GM10266 (cell line): ENCODE data around the gene FBXL15.

Experiments used
- DNase-seq: peaks from one replicate; pipeline ENCODE4 v3.0.0; 2012; ENCODE audit errors: extremely low spot score
- TF ChIP-seq, protein P1 (sequence below): IDR thresholded peaks from 2 replicates; pipeline ENCODE4 v1.5.1; 2012; ENCODE audit warnings: mild to moderate bottlenecking, low read depth; ENCODE audit not compliant: control insufficient read depth, insufficient read depth; ENCODE audit errors: missing control alignments

Gene FBXL15

DNA sequence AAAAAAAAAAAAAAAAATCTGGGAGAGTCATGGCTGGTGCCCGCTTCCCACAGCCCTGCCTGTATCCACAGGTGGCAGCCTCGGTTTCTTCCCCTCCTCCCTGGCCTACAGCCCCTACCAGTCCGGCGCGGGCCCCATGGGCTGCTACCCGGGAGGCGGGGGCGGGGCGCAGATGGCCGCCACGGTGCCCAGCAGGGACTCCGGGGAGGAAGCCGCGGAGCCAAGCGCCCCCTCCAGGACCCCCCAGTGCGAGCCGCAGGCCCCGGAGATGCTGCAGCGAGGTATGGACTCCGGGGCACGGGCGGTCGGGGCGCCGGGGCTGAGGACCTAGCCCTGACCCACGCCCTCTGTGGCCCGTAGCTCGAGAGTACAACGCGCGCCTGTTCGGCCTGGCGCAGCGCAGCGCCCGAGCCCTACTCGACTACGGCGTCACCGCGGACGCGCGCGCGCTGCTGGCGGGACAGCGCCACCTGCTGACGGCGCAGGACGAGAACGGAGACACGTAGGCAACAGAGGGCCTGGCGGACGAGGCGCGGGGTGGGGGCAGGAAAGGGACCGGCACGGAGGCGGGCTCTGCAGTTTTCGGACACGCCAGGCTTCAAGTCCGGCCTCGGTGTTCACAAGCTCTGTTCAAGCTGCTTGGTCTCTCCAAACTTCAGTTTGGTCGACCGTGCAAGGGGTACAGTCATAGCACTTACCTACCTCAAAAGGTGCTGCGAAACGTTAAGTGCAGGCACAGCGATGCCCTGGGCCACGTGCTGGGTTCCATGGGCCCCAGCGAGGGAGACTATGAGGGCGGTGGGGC lies 21.2 kb upstream of the FBXL15 start:
- peak; percentile 91 for DNase-seq
- TF ChIP-seq, protein P1, sequence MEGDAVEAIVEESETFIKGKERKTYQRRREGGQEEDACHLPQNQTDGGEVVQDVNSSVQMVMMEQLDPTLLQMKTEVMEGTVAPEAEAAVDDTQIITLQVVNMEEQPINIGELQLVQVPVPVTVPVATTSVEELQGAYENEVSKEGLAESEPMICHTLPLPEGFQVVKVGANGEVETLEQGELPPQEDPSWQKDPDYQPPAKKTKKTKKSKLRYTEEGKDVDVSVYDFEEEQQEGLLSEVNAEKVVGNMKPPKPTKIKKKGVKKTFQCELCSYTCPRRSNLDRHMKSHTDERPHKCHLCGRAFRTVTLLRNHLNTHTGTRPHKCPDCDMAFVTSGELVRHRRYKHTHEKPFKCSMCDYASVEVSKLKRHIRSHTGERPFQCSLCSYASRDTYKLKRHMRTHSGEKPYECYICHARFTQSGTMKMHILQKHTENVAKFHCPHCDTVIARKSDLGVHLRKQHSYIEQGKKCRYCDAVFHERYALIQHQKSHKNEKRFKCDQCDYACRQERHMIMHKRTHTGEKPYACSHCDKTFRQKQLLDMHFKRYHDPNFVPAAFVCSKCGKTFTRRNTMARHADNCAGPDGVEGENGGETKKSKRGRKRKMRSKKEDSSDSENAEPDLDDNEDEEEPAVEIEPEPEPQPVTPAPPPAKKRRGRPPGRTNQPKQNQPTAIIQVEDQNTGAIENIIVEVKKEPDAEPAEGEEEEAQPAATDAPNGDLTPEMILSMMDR: peak; percentile 99

DNA sequence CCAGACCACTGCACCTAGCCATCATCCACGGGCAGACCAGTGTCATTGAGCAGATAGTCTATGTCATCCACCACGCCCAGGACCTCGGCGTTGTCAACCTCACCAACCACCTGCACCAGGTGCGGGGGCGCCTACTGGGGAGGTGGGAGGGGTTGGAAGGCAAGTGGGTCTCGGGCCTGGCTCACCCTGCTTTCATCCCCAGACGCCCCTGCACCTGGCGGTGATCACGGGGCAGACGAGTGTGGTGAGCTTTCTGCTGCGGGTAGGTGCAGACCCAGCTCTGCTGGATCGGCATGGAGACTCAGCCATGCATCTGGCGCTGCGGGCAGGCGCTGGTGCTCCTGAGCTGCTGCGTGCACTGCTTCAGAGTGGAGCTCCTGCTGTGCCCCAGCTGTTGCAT lies 20.6 kb upstream of the FBXL15 start:
- no peak for DNase-seq
- TF ChIP-seq, protein P1: no peak

DNA sequence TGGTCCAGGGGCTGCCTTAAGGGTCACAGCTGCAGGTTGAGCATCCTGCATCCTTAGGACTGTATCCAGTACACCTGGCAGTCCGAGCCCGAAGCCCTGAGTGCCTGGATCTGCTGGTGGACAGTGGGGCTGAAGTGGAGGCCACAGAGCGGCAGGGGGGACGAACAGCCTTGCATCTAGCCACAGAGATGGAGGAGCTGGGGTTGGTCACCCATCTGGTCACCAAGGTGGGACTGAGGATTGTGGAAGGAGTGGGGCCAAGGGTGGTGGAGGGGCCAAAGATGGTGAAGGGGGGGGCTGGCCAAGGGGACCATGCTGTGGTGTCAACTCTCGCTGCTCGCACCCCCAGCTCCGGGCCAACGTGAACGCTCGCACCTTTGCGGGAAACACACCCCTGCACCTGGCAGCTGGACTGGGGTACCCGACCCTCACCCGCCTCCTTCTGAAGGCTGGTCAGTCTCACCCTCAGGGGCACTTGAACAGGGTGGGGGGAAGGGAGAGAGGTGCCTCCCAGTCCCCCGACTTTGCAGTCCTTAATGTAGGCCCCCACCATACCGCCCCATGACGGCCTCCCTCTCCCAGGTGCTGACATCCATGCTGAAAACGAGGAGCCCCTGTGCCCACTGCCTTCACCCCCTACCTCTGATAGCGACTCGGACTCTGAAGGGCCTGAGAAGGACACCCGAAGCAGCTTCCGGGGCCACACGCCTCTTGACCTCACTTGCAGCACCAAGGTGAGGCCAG lies 19.9 kb upstream of the FBXL15 start:
- no peak for DNase-seq
- TF ChIP-seq, protein P1: no peak

DNA sequence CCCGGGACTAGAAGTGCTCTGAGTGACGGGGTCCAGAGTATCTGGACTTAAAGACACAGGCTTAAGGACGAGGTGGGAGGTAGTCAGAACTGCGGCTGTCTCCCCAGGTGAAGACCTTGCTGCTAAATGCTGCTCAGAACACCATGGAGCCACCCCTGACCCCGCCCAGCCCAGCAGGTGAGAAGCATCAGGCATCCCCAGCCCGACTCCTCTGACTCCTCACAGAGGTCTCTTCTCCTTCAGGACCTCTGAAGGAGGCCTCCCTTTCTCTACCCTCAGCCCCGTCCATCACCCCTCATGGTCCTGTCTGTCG lies 19.3 kb upstream of the FBXL15 start:
- TF ChIP-seq, protein P1: no peak
- DNase-seq: no peak

DNA sequence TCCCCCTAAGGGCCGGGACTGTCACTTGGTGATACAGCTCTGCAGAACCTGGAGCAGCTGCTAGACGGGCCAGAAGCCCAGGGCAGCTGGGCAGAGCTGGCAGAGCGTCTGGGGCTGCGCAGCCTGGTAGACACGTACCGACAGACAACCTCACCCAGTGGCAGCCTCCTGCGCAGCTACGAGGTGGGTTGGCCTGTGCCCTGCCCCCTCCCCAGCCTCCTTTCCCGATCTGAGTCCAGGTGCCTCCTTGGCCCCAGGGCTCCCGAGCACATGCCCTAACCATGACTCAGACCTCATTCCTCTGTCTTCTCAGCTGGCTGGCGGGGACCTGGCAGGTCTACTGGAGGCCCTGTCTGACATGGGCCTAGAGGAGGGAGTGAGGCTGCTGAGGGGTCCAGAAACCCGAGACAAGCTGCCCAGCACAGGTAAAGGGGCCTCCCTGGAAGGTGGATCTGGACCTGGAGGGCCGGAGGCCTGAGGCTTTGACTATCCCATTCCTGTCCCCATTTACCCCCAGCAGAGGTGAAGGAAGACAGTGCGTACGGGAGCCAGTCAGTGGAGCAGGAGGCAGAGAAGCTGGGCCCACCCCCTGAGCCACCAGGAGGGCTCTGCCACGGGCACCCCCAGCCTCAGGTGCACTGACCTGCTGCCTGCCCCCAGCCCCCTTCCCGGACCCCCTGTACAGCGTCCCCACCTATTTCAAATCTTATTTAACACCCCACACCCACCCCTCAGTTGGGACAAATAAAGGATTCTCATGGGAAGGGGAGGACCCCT lies 18.7 kb upstream of the FBXL15 start:
- no peak for DNase-seq

DNA sequence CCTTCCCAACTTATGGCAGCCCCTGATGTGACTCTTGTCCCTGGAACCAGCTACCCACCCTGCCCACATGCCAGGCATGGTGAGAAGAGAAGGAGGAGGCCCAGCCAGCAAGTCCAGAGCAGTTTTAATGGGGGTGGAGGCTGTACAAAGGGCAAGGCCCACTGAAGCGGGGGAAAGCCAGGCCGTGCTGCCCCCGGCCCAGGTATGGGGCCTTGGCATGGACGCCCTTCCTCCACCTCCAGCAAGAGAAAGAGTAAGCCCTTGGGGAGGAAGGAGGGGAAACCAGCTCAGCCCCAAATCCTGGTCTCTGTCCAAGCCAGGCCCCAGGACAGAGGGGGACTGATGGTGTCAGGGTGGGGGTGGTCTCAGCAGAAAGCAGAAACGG lies 18.1 kb upstream of the FBXL15 start:
- peak; percentile 13 for DNase-seq
- TF ChIP-seq, protein P1: no peak

More for the DNA sequence above, 18.7 kb upstream of the FBXL15 start:
- TF ChIP-seq, protein P1: no peak

DNA sequence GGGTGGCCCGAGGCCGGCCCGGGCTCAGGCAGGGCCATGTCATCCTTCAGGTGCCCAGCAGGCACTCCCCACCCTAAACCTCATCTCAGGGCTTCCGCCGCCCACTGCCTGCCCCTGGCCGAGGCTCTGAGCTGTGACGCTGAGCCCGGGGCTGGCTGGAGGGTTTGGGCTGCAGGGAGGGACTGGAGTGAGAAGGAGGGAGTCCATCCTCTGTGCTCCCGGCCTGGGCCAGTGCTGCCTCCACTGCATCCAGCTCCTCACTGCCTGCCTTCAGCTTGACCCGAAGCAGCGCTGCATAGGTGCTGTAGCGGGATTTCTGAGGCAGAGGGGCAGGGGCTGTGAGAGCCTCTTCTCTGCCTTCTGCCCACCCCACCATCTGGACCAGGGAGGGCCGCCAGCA lies 17.5 kb upstream of the FBXL15 start:
- TF ChIP-seq, protein P1: no peak
- peak; percentile 25 for DNase-seq
